SW480 (cell line): Measurements from ENCODE around the gene CCDC39.

ENCODE experiments used
- DNase-seq: peaks from one replicate; pipeline ENCODE4 v3.0.0-alpha.2; 2016; ENCODE audit warnings: low spot score

Gene CCDC39

GRCh38 chr3:180679178-180680096 is at the start of gene CCDC39:
Gene CCDC39 (minus strand): TSS chr3:180679489. CDS start chr3:180679380, 109 bp downstream.
- peak; percentile 74 for DNase-seq

DNA sequence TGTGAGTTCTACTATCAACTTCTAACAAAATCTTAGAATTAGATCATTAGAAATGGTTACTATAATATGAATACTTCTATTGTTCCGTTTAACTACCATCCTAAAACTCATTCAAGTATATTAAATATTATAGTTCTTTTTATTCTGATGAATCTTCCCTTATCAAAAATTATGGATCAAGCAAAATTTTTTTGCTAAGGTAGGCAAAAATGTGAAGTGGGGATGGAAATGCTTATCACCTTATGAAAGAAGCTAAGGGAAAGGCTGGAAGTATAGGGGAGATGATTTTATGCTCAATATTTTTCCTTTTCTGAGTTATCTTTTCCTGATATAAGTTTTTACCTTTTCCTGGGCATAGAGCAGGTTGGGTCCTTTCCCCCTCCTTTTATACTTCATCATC is 40.7 kb upstream of the CCDC39 start:
- DNase-seq, result no peak

DNA sequence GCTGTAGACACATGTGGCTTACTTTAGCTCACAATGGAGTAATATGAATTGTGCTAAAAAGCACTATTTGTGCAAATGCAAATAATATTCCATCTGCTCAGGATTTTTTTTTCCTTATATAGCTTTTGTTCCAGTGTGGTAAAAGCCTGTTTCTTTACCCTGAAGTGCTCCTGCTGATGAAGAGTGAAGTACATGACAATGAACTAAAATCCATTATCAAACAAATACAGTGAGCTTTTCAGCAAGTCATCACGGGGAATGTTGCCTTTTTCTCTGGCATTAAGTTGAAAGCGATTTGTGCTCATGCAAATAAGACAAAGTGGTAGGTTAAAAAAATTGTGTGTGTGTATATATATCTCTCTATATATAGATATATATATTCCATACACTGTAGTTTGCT is 28.6 kb upstream of the CCDC39 start:
- DNase-seq, result no peak

DNA sequence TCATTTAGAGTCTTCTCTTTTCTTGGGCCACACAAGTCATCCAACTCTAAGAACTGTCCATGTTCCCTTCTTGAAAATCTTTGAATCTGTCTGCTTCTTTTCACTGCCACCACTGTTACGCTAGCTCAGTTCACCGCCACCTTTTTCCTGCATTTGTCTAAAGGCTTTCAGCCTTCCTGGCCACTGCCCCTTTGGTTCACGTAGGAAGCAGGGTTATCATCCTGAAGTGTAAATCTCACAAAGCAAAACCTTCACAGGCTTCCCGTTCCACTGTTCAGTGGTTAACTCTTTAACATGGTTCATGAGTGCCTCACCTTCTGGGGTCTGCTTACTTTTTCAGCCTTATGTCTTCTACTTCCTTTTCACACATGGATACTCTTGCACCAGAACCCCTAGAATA is 26.3 kb upstream of the CCDC39 start:
- no peak for DNase-seq

DNA sequence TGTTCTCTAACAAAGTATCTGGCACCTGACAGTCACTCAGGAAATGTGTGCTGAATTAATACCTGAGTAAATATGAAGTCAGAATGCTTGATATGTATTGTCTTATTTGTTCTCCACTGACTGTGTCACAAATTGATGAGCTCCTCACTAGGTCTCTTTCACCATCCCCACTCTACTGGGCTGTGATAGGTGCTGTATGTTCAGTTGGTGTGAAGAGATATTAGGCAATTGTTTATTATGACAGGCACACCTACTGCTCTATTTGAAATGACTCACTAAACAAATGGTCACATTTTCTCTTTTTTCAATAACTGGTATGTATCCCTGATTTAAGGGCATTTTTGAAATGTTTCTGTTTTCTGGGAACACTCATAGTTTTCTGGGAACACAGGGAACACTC is 25.2 kb upstream of the CCDC39 start:
- DNase-seq, result no peak

- DNase-seq, result no peak
Measured at GRCh38 chr3:180700941-180701340, 21.7 kb upstream of the CCDC39 start.

DNA sequence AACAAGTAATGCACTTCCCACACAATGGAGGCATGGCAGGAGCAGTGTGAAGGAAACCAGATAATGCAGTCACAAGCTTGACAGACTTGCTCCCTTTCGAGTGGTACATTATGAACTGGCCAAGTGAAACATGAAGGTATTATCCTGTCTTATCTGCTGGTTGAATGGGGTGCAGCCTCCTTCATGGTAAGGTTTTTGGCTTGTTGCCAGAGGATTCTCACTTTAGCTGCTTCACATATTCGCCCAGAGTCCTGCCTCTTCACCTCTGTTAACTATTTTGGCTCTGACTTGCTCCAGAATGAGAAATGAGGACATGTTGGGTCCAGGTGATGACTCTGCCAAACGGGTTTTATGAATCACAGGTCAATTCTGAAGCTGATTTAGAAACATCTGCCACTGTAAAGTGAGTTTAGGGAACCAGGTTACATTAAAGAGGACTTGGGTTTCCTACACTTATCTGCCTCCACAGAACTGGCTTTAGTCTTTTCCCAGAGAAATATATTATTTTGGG is 19.5 kb upstream of the CCDC39 start:
- no peak for DNase-seq

DNA sequence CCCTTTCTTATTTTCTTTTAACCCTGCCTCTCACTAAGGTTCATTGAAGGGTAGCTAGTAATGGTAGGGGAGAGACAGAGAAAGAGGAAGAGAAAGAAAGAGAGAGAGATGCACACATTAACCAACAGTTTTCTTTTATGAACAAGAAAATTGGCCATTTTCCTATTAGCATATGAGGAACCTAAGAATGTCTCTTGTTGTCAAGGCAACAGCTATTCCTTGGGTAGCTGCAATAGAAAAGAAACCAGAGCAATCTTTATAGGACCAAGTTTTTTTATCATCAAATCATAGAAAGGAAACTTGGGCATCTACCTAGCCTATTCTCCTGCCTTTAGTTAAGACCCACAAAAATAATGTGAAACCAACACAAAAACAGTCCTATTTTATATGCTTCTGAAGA is 15.0 kb upstream of the CCDC39 start:
- DNase-seq, result no peak

- no peak for DNase-seq
Measured at GRCh38 chr3:180693656-180694055, 14.4 kb upstream of the CCDC39 start.

GRCh38 chr3:180690061-180690460 is 10.8 kb upstream of the CCDC39 start:
- DNase-seq, result no peak

- no peak for DNase-seq
Measured at GRCh38 chr3:180684807-180685206, 5.5 kb upstream of the CCDC39 start.

DNA sequence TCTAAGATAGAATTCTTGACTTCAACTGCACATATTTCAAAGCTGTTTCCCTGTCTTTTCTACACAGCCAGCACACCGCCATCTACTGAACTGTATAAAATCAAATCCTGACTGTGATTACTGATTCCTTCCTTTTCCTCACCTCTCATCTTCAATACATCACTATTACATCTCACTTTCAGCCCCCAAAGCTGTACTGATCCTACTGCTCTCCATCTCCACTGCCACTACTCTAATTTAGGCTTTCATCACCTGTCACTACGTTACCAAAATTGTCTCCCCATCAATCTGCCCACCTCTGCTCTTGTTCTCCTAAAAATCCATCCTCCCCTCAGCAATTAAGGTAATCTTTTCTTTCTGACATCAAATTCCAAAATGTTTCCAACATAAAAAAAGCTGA is 4.5 kb upstream of the CCDC39 start:
- DNase-seq, result no peak

DNA sequence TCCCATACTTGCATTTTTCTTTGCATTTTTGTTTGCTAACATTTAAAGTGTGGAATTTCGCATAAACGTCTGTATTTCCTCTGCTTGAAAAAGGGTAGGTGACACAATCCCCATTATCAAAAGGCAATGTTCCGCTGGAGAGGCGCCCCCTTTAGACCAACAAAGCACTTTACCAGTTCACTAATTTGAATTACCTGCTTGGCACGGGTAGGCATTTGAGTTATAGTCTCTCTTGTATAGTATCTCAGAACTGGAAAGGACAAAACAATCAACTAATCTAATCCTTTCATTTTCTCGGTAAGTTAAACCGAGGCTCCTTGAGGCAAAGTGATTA is 775 bp upstream of the CCDC39 start:
- DNase-seq, result peak; percentile 54

- no peak for DNase-seq
Measured at GRCh38 chr3:180678231-180678630, 1.1 kb downstream of the CCDC39 start.

DNA sequence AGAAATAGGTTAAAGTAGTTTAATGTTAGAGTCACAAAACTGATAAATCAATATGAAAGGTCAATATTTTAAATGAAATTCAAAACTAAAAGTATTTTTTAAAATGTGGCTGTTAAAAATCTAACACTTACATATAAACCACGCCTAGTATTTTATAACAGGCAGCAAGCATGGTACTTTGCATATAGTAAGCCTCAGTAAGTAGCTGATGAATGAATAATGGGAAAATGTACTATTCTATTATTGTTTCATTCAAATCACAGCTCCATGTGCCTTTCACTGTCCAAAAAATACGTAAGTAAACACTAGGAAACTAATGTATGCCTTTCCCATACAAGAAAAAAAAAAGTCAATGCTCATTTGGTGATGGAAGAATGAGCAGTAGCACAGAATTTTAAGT is 17.8 kb downstream of the CCDC39 start:
- DNase-seq, result no peak

DNA sequence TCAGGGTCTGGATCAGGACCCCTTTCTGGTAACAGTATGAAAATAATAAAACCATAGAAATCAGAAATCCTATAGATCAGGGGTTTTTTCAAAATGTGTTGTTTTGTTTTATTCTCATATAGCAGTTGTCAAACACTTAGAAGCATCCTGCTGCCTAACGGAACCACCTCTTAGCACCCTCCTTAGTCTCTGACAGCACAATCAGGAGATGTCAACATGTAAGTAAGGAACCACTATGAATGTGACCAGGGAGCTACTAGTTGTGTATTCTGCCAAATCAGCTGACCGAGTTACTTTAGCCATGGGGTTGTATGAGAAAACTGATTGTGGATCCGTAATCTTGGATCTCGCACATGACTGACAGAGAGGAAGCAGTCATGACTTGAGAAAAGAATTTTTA is 22.2 kb downstream of the CCDC39 start:
- no peak for DNase-seq

GRCh38 chr3:180656406-180656805 is 22.9 kb downstream of the CCDC39 start:
- DNase-seq, result no peak

DNA sequence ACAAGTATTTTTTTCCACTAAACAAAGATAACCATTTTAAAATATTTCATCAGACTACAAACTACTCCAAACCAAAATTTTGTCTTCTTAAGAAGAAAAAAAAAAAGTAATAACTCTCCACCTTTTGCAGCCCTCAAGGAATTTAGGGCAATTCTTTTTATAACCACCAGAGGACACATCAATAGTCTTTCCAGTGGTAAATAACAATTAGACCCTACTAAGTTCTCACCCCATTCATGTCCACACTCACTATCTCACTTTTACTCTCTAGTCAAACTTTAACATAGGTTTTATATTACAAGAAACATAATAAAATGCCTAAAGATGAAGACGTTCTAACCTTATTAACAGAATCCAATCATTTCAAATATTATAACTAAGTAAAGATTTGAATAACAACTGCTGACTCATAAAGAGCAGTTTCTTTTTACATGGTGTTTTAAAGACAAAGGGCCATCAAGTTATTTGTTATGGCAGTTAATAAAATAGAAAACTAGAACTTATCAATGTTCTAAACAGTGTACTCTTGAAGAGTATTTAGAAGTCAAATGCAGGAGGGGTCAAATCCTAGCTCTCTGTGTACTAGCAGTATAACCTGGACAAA is 33.0 kb downstream of the CCDC39 start:
- DNase-seq, result no peak

DNA sequence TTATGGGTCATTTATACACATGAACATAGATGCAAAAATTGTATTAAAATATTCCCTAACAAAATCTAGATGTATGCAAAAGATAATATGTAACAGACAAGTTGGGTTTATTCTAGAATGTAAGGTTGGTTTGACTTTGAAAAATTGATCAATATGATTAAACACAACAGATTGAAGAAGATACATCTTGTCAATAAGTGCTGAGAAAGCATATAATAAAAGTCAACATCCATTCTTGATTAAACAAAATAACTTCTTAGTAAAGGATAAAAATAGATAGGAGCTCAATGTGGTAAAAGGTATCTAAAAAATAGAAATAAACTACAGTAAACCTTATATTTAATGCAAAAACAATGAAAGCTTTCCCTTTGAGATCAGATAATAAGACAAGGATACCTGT is 38.3 kb downstream of the CCDC39 start:
- no peak for DNase-seq

DNA sequence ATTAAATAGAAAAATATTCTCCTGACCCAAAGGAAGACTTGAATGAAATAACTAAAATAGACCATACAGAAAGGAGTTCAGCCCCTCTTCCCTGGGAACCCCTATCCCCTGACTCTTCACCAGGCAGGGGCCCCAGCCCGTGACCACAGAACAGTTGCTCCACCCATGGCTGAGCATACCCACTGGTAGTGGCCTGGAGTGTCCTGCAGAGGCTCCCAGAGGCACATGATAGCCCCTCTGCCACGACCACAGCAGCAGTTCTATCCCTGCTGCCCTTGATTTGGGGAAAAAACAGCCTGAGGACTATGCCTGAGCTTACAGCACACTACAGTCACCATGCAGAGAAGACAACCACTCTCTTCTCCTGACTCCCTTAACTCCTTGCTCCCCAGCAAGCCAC is 45.6 kb downstream of the CCDC39 start:
- DNase-seq, result no peak

DNA sequence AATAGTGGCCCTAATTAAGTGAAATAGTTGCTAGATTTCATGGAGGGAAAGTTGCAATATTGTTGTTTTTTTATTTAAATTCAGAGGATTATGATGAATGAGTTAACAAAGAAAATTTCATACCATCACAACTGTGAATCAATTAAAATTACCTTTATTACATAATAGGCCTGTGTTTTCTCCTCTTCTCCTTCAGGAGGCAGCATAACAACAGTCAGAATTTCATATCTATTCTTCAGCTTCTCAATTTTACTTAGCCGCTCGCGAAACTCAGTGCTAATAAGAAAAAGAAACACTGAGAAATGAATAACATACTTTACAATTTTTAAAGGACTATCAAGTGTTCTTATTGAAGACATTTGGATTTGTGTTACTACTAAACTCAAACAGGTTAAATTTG is 48.0 kb downstream of the CCDC39 start:
- DNase-seq, result peak; percentile 17

DNA sequence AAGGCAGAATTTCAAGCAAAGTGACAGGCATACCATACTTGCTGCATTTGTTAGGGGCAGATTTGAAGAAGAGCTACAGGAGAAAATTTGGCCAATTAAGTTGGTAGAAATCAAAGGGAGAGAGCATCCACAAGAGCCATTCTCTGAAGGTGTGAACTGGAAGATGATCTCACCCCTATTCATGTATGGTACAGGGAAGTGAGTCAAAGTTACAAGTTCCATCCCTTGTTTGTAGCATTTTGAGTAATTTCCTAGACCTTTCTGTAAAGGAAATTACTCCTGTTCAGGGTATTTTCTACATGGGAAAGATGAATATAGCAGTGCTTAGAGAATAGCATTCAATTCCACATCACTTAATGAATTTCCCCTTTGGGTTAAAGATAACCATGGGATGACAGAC is 48.9 kb downstream of the CCDC39 start:
- no peak for DNase-seq

GRCh38 chr3:180626844-180627243 is 52.4 kb downstream of the CCDC39 start:
- DNase-seq, result no peak

- DNase-seq, result no peak
Measured at GRCh38 chr3:180624714-180625113, 54.6 kb downstream of the CCDC39 start.
